Tracheal epithelial cell (primary cell): ENCODE data around the gene CEPT1. TPM values are rescaled to one million over a fixed set of nuclear protein-coding genes. Genes with fewer than 3 reads are reported as not detected.

ENCODE experiments used
- total RNA-seq: library from RNA; depleted of rRNA; stranded (reverse); fragments of >200 nt; gene quantifications from 2 replicates; pipeline ENCODE4 v1.2.1, GENCODE V29; 2014

The CEPT1 gene
- total RNA-seq = 60.5 and 73.3 TPM in 2 replicates

DNA sequence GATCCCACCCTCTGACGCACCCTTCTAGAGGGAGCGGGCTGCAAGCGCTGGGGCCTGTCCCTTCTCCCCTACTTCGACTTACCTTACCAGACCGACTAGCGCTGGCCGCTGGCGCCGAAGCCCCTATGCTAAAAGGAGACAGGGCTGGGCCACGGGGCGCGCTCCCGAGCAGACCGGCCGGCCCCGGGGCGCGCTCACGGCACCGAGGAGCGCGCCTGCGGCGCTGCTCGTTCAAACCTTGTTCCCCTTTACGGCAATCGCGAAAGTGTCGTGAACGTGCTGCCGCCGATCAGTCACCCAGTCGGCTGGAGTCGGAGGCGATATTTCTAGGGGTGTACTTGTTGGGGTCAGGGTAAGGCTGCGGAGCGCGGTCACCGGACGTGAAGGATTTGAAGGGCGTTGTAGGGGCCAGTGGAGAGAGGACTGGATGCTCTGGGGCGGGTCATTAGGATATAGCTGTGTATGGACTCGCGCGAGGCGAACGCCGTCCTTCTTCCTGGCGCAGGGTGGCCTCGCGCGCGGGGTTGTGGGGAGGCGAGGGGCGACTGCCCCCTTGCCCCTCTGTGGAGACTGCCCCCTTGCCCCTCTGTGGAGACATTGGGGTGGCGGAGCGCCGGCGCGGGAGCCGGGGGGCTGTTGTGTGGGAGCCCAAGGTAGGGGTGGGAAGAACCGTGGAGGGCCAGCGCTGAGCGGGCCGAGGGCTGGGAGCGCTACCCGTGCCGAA is at the start of gene CEPT1, which contains the start of gene DRAM2:
Gene CEPT1 (plus strand): TSS at position 268 of the 724 bp plus-strand sequence. CDS start 7,492 bp downstream, outside the sequence.
Gene DRAM2 (minus strand): TSS at position 138 of the 724 bp plus-strand sequence. CDS start 8,539 bp downstream, outside the sequence.

DNA sequence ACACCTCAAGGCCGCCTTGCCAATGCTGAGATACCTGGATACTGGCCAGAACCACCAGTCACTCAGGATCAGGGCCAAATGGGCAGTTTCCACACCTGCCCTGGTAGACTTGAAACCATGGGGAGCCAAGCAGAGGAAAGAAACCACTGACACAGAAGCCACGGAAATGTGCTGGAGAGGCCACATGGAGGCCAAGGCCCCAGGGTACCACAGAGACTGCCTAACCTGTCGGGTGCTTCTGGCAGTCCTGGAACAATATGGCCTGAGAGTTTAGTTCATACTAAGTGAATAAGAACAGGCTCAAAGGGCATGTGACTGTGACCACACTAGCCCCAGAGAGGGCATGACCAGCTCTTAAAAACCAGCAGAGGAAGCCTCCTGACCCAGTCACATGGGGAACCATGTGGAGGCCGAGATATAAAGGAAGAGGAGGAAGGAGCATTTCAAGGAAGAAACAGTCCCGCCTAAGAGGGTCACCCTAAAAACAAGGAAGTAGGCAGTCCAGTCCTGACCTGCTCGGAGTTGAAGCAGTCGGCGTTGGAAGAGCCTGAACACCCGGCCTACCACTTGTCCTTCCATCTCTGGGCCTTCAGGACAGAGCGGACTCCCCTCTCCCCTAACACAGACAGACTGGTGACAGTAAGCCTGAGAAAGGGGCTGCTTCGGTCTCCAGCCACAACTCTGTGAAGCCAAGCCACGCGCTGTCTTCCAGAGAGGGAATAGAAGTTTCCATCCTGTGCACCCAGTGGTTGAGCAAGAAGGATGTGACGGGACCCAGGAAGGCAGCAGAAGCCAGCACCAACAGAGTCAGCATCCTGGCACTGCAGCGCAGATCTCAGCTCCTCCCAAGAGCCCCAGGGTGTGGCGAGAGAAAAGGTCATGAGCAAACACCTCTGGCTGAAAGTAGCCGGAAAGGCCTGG is 60.1 kb downstream of the CEPT1 start, which contains the start of gene DENND2D:
Gene DENND2D (minus strand): TSS at position 766 of the 921 bp plus-strand sequence. CDS start 187 bp downstream, at position 579.

DNA sequence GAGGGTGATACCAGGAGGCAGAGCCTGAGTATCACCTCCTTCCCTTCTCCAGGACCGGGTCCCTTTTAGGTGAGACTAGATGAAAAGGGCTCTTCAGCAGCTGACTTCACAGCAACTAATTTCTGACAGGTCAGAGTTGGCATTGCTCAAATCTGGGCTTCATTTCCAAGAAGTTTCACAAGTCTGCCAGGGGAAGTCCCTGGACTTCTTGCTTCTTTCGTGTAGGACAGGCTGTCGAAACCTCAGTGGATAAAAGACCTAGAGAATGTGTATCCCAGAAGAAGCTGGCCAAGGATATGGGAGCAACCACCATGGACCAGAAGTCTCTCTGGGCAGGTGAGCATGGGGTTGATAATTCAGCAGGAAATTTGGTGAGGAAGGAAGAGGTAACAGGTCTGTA is 87.4 kb downstream of the CEPT1 start, which contains the start of gene CHI3L2:
Gene CHI3L2 (plus strand): TSS at position 280 of the 400 bp plus-strand sequence. CDS start 17 bp downstream, at position 297.

Other genes with a start within 250 kb of the CEPT1 start
- 7.2 and 11.3 TPM in 2 replicates for gene LRIF1, start 176.3 kb upstream of the CEPT1 start, total RNA-seq
- 75.7 and 97.4 TPM in 2 replicates for gene DRAM2, start 130 bp upstream of the CEPT1 start, total RNA-seq
- 21.7 and 28.3 TPM in 2 replicates for gene DENND2D, start 60.4 kb downstream of the CEPT1 start, total RNA-seq
- gene CHI3L2, start 87.5 kb downstream of the CEPT1 start, total RNA-seq = 0.96 TPM in 1 of 2 replicates, not detected in the other
- not detected in 2 replicates for gene CHIA, start 150.6 kb downstream of the CEPT1 start, total RNA-seq